Measurements from ENCODE around the gene DTX1. TPM values are rescaled to one million over a fixed set of nuclear protein-coding genes. Genes with fewer than 3 reads are reported as not detected.

Gene DTX1
- total and polyA plus RNA-seq, 4 donors: 1.3 to 4.9 (median 2.2) TPM

DNA sequence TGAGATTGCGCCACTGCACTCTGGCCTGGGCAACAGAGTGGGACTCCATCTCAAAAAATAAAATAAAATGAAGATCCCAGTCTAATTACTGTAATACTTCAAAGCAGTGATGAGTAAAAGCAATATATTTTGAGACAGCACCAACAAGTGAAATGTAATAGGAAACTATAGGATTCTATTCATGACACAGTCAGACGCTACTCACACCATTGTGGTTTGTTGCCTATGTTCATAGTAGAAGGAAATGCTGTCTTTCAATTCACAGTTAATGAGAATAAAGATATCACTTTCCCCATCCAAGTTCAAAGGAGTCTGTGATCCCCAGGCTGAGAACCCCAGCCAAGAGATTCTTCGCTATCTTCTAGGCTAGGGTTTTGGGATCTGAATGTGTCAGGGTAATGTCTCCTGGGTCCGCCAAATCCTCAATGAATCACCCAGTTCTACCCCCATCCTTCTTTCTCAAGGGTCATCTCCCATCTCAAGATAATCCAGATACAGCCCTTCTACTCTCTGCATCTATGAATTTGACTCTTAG, 16.6 kb upstream of the DTX1 start:
- no peak overlapping the region for H3K9ac ChIP-seq (ENCODE audit: insufficient read depth in 1 of 2, low read length in 2 of 2)
- 63 to 70% methylated on average over 4 of the region's 4 CpGs for WGBS, 2 donors
- H3K27me3 ChIP-seq (ENCODE audit: control insufficient read depth in 3 of 3, insufficient read depth in 3 of 3, low read length in 2 of 3): peaks cover 0 to 3% (median 0%) of the 10 kb centered on the region in 3 donors
- DNase-seq: no peak
- H3K4me1 ChIP-seq (ENCODE audit: control insufficient read depth in 5 of 5, insufficient read depth in 5 of 5, low read length in 5 of 5): peaks cover 0 to 2% (median 0%) of the 10 kb centered on the region in 5 donors
- H3K9me3 ChIP-seq (ENCODE audit: control insufficient read depth in 4 of 4, insufficient read depth in 3 of 4, low read length in 3 of 4): peaks cover 0 to 2% (median 0%) of the 10 kb centered on the region in 4 donors
- H3K27ac ChIP-seq (ENCODE audit: low read depth in 1 of 2, low read length in 1 of 2): peak overlapping the region in 1 of 2 donors; percentile 45
- H3K4me3 ChIP-seq: no peak overlapping the region
- no peak for ATAC-seq (ENCODE audit: insufficient read depth, low FRiP score)
- H3K36me3 ChIP-seq (ENCODE audit: control insufficient read depth in 4 of 4, insufficient read depth in 4 of 4, low read length in 4 of 4): no peaks in the 10 kb centered on the region
- TF ChIP-seq CTCF (IDR thresholded peaks at IDR 0.05; ENCODE audit: control extremely low read depth, extremely low read depth): no peak

DNA sequence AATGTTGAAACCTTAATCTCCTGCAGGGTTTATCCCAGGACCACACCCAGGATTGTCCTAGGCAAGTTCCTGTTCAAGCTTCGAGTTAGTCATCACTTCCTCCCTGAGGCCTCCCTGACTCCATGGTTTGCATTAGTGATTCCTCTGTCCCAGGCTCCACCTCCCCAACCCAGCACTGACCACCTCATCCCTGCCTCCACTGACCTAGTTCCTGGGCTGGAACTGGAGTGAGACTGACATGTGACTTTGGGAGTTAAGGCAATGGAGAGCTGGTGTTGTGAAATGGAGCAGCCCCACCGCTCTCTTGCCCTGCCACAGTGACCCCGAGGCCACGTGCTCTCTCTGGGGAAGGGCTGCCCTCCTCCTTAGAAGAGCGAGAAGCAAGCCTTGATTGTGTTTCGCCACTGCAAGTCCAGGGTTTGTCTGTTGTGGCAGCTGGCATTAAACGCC, 15.8 kb upstream of the DTX1 start:
- no peak for TF ChIP-seq CTCF (IDR thresholded peaks at IDR 0.05; ENCODE audit: control extremely low read depth, extremely low read depth)
- Histone ChIP-seq H3K9me3 (ENCODE audit: control insufficient read depth in 4 of 4, insufficient read depth in 3 of 4, low read length in 3 of 4) (peaks cover 0 to 2% (median 0%) of the 10 kb centered on the region in 4 donors), H3K9ac (ENCODE audit: insufficient read depth in 1 of 2, low read length in 2 of 2) (no peak overlapping the region), H3K4me1 (ENCODE audit: control insufficient read depth in 5 of 5, insufficient read depth in 5 of 5, low read length in 5 of 5) (peaks cover 0 to 2% (median 0%) of the 10 kb centered on the region in 5 donors), H3K4me3 (no peak overlapping the region), H3K27ac (ENCODE audit: low read depth in 1 of 2, low read length in 1 of 2) (no peak overlapping the region), H3K27me3 (ENCODE audit: control insufficient read depth in 3 of 3, insufficient read depth in 3 of 3, low read length in 2 of 3) (peaks cover 0 to 4% (median 4%) of the 10 kb centered on the region in 3 donors), H3K36me3 (ENCODE audit: control insufficient read depth in 4 of 4, insufficient read depth in 4 of 4, low read length in 4 of 4) (no peaks in the 10 kb centered on the region)
- no peak for DNase-seq
- peak; percentile 79 for ATAC-seq (ENCODE audit: insufficient read depth, low FRiP score)
- 27 to 45% methylated on average over 7 of the region's 7 CpGs for WGBS, 2 donors

GRCh38 chr12:113041560-113041959, 15.0 kb upstream of the DTX1 start:
- H3K27ac ChIP-seq (ENCODE audit: low read depth in 1 of 2, low read length in 1 of 2): no peak overlapping the region
- no peak for TF ChIP-seq CTCF (IDR thresholded peaks at IDR 0.05; ENCODE audit: control extremely low read depth, extremely low read depth)
- H3K4me3 ChIP-seq: no peak overlapping the region
- ATAC-seq (ENCODE audit: insufficient read depth, low FRiP score) (no peak), DNase-seq (no peak)
- peaks cover 0 to 2% (median 0%) of the 10 kb centered on the region in 4 donors for H3K9me3 ChIP-seq (ENCODE audit: control insufficient read depth in 4 of 4, insufficient read depth in 3 of 4, low read length in 3 of 4)
- H3K27me3 ChIP-seq (ENCODE audit: control insufficient read depth in 3 of 3, insufficient read depth in 3 of 3, low read length in 2 of 3): peaks cover 0 to 8% (median 4%) of the 10 kb centered on the region in 3 donors
- H3K4me1 ChIP-seq (ENCODE audit: control insufficient read depth in 5 of 5, insufficient read depth in 5 of 5, low read length in 5 of 5): peaks cover 0 to 2% (median 0%) of the 10 kb centered on the region in 5 donors
- no peaks in the 10 kb centered on the region for H3K36me3 ChIP-seq (ENCODE audit: control insufficient read depth in 4 of 4, insufficient read depth in 4 of 4, low read length in 4 of 4)
- WGBS, 2 donors: 89 to 98% methylated on average over 7 of the region's 7 CpGs
- no peak overlapping the region for H3K9ac ChIP-seq (ENCODE audit: insufficient read depth in 1 of 2, low read length in 2 of 2)

Measured in lung (tissue), 12 donors.